ENCODE data around the gene DIS3L2. TPM values are rescaled to one million over a fixed set of nuclear protein-coding genes. Genes with fewer than 3 reads are reported as not detected.
A peak's percentile ranks its signal among the peaks of the same experiment; 100 is the strongest.

Gene DIS3L2
- total RNA-seq, 4 donors from 2014 or later, result 13.3 to 31.0 (median 23.6) TPM

GRCh38 chr2:231930593-231931281, 30.8 kb upstream of the DIS3L2 start:
- H3K27ac ChIP-seq, result peak overlapping the region in 1 of 4 donors; percentile 8
- no peaks in the 10 kb centered on the region for H3K36me3 ChIP-seq
- H3K4me3 ChIP-seq, result no peak overlapping the region
- peaks cover 0 to 30% (median 7%) of the 10 kb centered on the region in 3 donors for H3K4me1 ChIP-seq
- ATAC-seq, result peak; percentile 19
- WGBS, 2 donors (ENCODE audit: low coverage in 1 of 2), result 71 to 80% methylated on average over 1 of the region's 8 CpGs
- H3K27me3 ChIP-seq, result peaks cover 56% of the 10 kb centered on the region
- no peaks in the 10 kb centered on the region for H3K9me3 ChIP-seq
- TF ChIP-seq CTCF (IDR thresholded peaks at IDR 0.05), result no peak
- TF ChIP-seq POLR2A (IDR thresholded peaks at IDR 0.05), result no peak
- TF ChIP-seq EP300 (IDR thresholded peaks at IDR 0.05), result no peak
- TF ChIP-seq POLR2AphosphoS5 (IDR thresholded peaks at IDR 0.05), result no peak

GRCh38 chr2:231931481-231931915, 30.0 kb upstream of the DIS3L2 start:
- Histone ChIP-seq H3K4me3 (no peak overlapping the region), H3K9me3 (no peaks in the 10 kb centered on the region), H3K4me1 (peaks cover 0 to 23% (median 0%) of the 10 kb centered on the region in 3 donors), H3K27me3 (peaks cover 49% of the 10 kb centered on the region), H3K27ac (peak overlapping the region in 1 of 4 donors; percentile 8), H3K36me3 (no peaks in the 10 kb centered on the region)
- 78 to 87% methylated on average over 3 to 7 of the region's 7 CpGs for WGBS, 2 donors (ENCODE audit: low coverage in 1 of 2)
- peak; percentile 52 for ATAC-seq
- TF ChIP-seq EP300 (IDR thresholded peaks at IDR 0.05), result no peak
- no peak for TF ChIP-seq POLR2AphosphoS5 (IDR thresholded peaks at IDR 0.05)
- TF ChIP-seq CTCF (IDR thresholded peaks at IDR 0.05), result no peak
- TF ChIP-seq POLR2A (IDR thresholded peaks at IDR 0.05), result no peak

- Histone ChIP-seq H3K9me3 (no peaks in the 10 kb centered on the region), H3K27me3 (peaks cover 37% of the 10 kb centered on the region), H3K27ac (no peak overlapping the region), H3K36me3 (no peaks in the 10 kb centered on the region), H3K4me1 (peaks cover 0 to 15% (median 0%) of the 10 kb centered on the region in 3 donors), H3K4me3 (no peak overlapping the region)
- TF ChIP-seq EP300 (IDR thresholded peaks at IDR 0.05) (no peak), POLR2AphosphoS5 (IDR thresholded peaks at IDR 0.05) (no peak), CTCF (IDR thresholded peaks at IDR 0.05) (no peak), POLR2A (IDR thresholded peaks at IDR 0.05) (no peak)
- WGBS, 2 donors (ENCODE audit: low coverage in 1 of 2), result 100% methylated on average over 1 of the region's 3 CpGs; no CpG with 5 or more reads in 1 of the 2 donors
- no peak for ATAC-seq
Observed at GRCh38 chr2:231932711-231932970, 28.9 kb upstream of the DIS3L2 start.

- H3K27me3 ChIP-seq, result peaks cover 31% of the 10 kb centered on the region
- no peaks in the 10 kb centered on the region for H3K36me3 ChIP-seq
- no peak for ATAC-seq
- no peak overlapping the region for H3K4me3 ChIP-seq
- no peak for TF ChIP-seq POLR2A (IDR thresholded peaks at IDR 0.05)
- no peak overlapping the region for H3K27ac ChIP-seq
- no peaks in the 10 kb centered on the region for H3K9me3 ChIP-seq
- WGBS, 2 donors (ENCODE audit: low coverage in 1 of 2), result 71 to 90% methylated on average over 2 to 6 of the region's 15 CpGs
- peaks cover 0 to 15% (median 0%) of the 10 kb centered on the region in 3 donors for H3K4me1 ChIP-seq
Observed at GRCh38 chr2:231932985-231933915, 28.3 kb upstream of the DIS3L2 start.

GRCh38 chr2:231933916-231934401, 27.6 kb upstream of the DIS3L2 start:
- TF ChIP-seq POLR2AphosphoS5 (IDR thresholded peaks at IDR 0.05) (no peak), CTCF (IDR thresholded peaks at IDR 0.05) (no peak), EP300 (IDR thresholded peaks at IDR 0.05) (no peak), POLR2A (IDR thresholded peaks at IDR 0.05) (no peak)
- peaks cover 0 to 15% (median 0%) of the 10 kb centered on the region in 3 donors for H3K4me1 ChIP-seq
- no peak overlapping the region for H3K27ac ChIP-seq
- H3K27me3 ChIP-seq, result peaks cover 24% of the 10 kb centered on the region
- no CpG with 5 or more reads among the region's 13 CpGs for WGBS, 2 donors (ENCODE audit: low coverage in 1 of 2)
- no peak overlapping the region for H3K4me3 ChIP-seq
- no peaks in the 10 kb centered on the region for H3K36me3 ChIP-seq
- no peaks in the 10 kb centered on the region for H3K9me3 ChIP-seq
- no peak for ATAC-seq
